ENCODE data around the gene GPATCH2L. TPM values are rescaled to one million over a fixed set of nuclear protein-coding genes. Genes with fewer than 3 reads are reported as not detected.

Gene GPATCH2L
- total and polyA plus RNA-seq, 4 donors = 4.3 to 69.9 (median 32.4) TPM

DNA sequence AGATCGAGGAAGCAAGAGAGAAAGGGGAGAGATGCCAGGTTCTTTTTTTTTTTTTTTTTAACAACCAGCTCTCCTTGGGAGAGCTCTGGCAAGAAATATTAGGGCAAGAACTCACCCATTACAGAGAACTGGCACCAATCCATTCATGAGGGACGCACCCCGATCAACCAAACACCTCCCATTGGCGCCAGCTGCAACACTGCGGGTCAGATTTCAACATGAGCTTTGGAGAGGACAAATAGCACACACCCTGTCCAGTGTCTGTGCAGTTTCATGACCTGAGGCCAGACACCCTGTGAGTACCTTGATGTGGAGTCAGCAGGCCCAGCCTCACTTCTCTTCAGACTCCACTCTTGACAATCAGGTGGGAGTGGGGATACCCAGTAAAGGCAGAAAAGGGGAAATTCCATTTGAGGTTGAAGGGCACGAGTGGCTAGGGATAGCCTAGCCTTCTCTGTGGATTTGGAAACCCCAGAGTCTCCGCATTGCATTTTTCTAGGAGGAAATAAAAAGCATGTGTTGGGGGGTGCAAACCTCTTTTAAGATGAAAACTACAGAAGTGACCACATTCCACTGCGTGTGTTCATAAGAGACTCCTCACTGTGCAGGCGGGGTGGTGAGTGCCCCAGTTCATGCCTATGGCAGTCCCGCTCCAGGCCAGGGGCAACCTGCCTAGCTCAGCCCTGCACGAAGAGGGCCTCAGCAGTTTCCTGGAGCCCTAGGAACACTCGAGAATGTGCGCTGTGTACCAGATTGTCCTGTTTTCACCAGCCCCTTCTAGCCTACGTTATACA, 42.4 kb upstream of the GPATCH2L start:
- WGBS, 2 donors = 69 to 80% methylated on average over 14 of the region's 14 CpGs
- Histone ChIP-seq H3K27ac (ENCODE audit: low read depth in 1 of 2, low read length in 1 of 2) (no peak overlapping the region), H3K27me3 (ENCODE audit: control insufficient read depth in 3 of 3, insufficient read depth in 3 of 3, low read length in 2 of 3) (no peaks in the 10 kb centered on the region), H3K4me3 (no peak overlapping the region), H3K36me3 (ENCODE audit: control insufficient read depth in 4 of 4, insufficient read depth in 4 of 4, low read length in 4 of 4) (no peaks in the 10 kb centered on the region), H3K9ac (ENCODE audit: insufficient read depth in 1 of 2, low read length in 2 of 2) (no peak overlapping the region), H3K9me3 (ENCODE audit: control insufficient read depth in 4 of 4, insufficient read depth in 3 of 4, low read length in 3 of 4) (no peaks in the 10 kb centered on the region), H3K4me1 (ENCODE audit: control insufficient read depth in 5 of 5, insufficient read depth in 5 of 5, low read length in 5 of 5) (no peaks in the 10 kb centered on the region)
- no peak for ATAC-seq (ENCODE audit: insufficient read depth, low FRiP score)
- DNase-seq = no peak
- TF ChIP-seq, protein P1, sequence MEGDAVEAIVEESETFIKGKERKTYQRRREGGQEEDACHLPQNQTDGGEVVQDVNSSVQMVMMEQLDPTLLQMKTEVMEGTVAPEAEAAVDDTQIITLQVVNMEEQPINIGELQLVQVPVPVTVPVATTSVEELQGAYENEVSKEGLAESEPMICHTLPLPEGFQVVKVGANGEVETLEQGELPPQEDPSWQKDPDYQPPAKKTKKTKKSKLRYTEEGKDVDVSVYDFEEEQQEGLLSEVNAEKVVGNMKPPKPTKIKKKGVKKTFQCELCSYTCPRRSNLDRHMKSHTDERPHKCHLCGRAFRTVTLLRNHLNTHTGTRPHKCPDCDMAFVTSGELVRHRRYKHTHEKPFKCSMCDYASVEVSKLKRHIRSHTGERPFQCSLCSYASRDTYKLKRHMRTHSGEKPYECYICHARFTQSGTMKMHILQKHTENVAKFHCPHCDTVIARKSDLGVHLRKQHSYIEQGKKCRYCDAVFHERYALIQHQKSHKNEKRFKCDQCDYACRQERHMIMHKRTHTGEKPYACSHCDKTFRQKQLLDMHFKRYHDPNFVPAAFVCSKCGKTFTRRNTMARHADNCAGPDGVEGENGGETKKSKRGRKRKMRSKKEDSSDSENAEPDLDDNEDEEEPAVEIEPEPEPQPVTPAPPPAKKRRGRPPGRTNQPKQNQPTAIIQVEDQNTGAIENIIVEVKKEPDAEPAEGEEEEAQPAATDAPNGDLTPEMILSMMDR (IDR thresholded peaks at IDR 0.05; ENCODE audit: control extremely low read depth, extremely low read depth) = no peak

GRCh38 chr14:76112889-76113624, 38.7 kb upstream of the GPATCH2L start:
- no peaks in the 10 kb centered on the region for H3K27me3 ChIP-seq (ENCODE audit: control insufficient read depth in 3 of 3, insufficient read depth in 3 of 3, low read length in 2 of 3)
- H3K4me3 ChIP-seq = no peak overlapping the region
- no peak overlapping the region for H3K27ac ChIP-seq (ENCODE audit: low read depth in 1 of 2, low read length in 1 of 2)
- WGBS, 2 donors = 63 to 65% methylated on average over 22 of the region's 22 CpGs
- DNase-seq = no peak
- H3K9me3 ChIP-seq (ENCODE audit: control insufficient read depth in 4 of 4, insufficient read depth in 3 of 4, low read length in 3 of 4) = peaks cover 0 to 5% (median 0%) of the 10 kb centered on the region in 4 donors
- H3K4me1 ChIP-seq (ENCODE audit: control insufficient read depth in 5 of 5, insufficient read depth in 5 of 5, low read length in 5 of 5) = peaks cover 0 to 15% (median 0%) of the 10 kb centered on the region in 5 donors
- TF ChIP-seq, protein P1 (IDR thresholded peaks at IDR 0.05; ENCODE audit: control extremely low read depth, extremely low read depth) = no peak
- H3K36me3 ChIP-seq (ENCODE audit: control insufficient read depth in 4 of 4, insufficient read depth in 4 of 4, low read length in 4 of 4) = no peaks in the 10 kb centered on the region
- ATAC-seq (ENCODE audit: insufficient read depth, low FRiP score) = no peak
- no peak overlapping the region for H3K9ac ChIP-seq (ENCODE audit: insufficient read depth in 1 of 2, low read length in 2 of 2)

- H3K4me3 ChIP-seq = no peak overlapping the region
- H3K27me3 ChIP-seq (ENCODE audit: control insufficient read depth in 3 of 3, insufficient read depth in 3 of 3, low read length in 2 of 3) = no peaks in the 10 kb centered on the region
- no peak for ATAC-seq (ENCODE audit: insufficient read depth, low FRiP score)
- no peak overlapping the region for H3K27ac ChIP-seq (ENCODE audit: low read depth in 1 of 2, low read length in 1 of 2)
- no peak for DNase-seq
- H3K9ac ChIP-seq (ENCODE audit: insufficient read depth in 1 of 2, low read length in 2 of 2) = no peak overlapping the region
- H3K4me1 ChIP-seq (ENCODE audit: control insufficient read depth in 5 of 5, insufficient read depth in 5 of 5, low read length in 5 of 5) = peaks cover 0 to 19% (median 0%) of the 10 kb centered on the region in 5 donors
- H3K36me3 ChIP-seq (ENCODE audit: control insufficient read depth in 4 of 4, insufficient read depth in 4 of 4, low read length in 4 of 4) = no peaks in the 10 kb centered on the region
- peaks cover 0 to 5% (median 0%) of the 10 kb centered on the region in 4 donors for H3K9me3 ChIP-seq (ENCODE audit: control insufficient read depth in 4 of 4, insufficient read depth in 3 of 4, low read length in 3 of 4)
- TF ChIP-seq, protein P1 (IDR thresholded peaks at IDR 0.05; ENCODE audit: control extremely low read depth, extremely low read depth) = no peak
- 49 to 53% methylated on average over 8 of the region's 8 CpGs for WGBS, 2 donors
These were observed 38.0 kb upstream of the GPATCH2L start for GRCh38 chr14:76113691-76114090.

Measured in lung (tissue), 12 donors.